K562 (cell line): ENCODE results near the gene ERAP2. TPM values are rescaled to one million over a fixed set of nuclear protein-coding genes. Genes with fewer than 3 reads are reported as not detected.

Experiments
- FOXA1 ChIP-seq: fragments of 450-650 bp; IDR thresholded peaks from 2 replicates; pipeline ENCODE4 v1.6.1; 2016; ENCODE audit warnings: mild to moderate bottlenecking, borderline replicate concordance
- ILK ChIP-seq: fragments of 450-650 bp; IDR thresholded peaks from 2 replicates; pipeline ENCODE4 v1.6.1; 2016; ENCODE audit warnings: missing genetic modification characterization, low read depth, mild to moderate bottlenecking, missing compliant biosample characterization, moderate library complexity, borderline replicate concordance
- SAP30 ChIP-seq: fragments of 200-600 bp; sonication (generic); IDR thresholded peaks from 2 replicates; pipeline ENCODE4 v1.6.1; 2012; ENCODE audit warnings: borderline replicate concordance, low read depth, mild to moderate bottlenecking, moderate library complexity, low read length, control low read depth, inconsistent platforms; ENCODE audit not compliant: insufficient read depth, poor library complexity, severe bottlenecking
- SMAD2 ChIP-seq: fragments of 150-350 bp; IDR thresholded peaks from 2 replicates; pipeline ENCODE4 v1.6.1; 2014; ENCODE audit warnings: low read depth, mild to moderate bottlenecking, low read length
- SUPT5H ChIP-seq: fragments of 450-650 bp; IDR thresholded peaks from 2 replicates; pipeline ENCODE4 v1.6.1; 2016
- ZNF324 ChIP-seq: fragments of 250-450 bp; sonication (Bioruptor Pico); IDR thresholded peaks from 2 replicates; pipeline ENCODE4 v1.4.0; 2020; ENCODE audit warnings: mild to moderate bottlenecking
- ZNF384 ChIP-seq: IDR thresholded peaks from 2 replicates; pipeline ENCODE4 v1.6.1; 2012; ENCODE audit warnings: low read depth, low read length, improper control_type of control experiment
- ZNF445 ChIP-seq: fragments of 250-450 bp; sonication (Bioruptor Pico); IDR thresholded peaks from 2 replicates; pipeline ENCODE4 v1.4.0; 2020; ENCODE audit warnings: low read depth, mild to moderate bottlenecking, moderate library complexity
- polyA plus RNA-seq, 8 experiments: library from polyadenylated mRNA; depleted of rRNA in 4 of 8; stranded (reverse) in 5 of 8; unstranded in 3 of 8; fragments of >200 nt; fragmentation: Nextera tagmentation in 2 of 8; fragmentation: Illumina TruSeq in 1 of 8; extraction: Ambion mirVana in 2 of 8; extraction: Trizol in 1 of 8; gene quantifications; 2 replicates each; pipeline versions ENCODE4 v1.2.1 to v1.2.3, GENCODE V29; 2011 to 2014; ENCODE audit warnings: inconsistent platforms in 1 of 8, missing spikeins in 1 of 8
- total RNA-seq, 7 experiments: library from RNA; depleted of rRNA in 6 of 7; stranded (reverse); fragments of >200 nt in 6 of 7; fragmentation: Illumina TruSeq in 2 of 7; extraction: Trizol in 2 of 7; gene quantifications; 2 replicates each; pipeline versions ENCODE4 v1.2.1 to v1.2.3, GENCODE V29; 2011 to 2021; ENCODE audit warnings: low replicate concordance in 1 of 7
- TF ChIP-seq, protein P1 (sequence below), 3 experiments: fragments of 200-800 bp in 1 of 3; sonication (Bioruptor generic) in 1 of 3; sonication (generic) in 1 of 3; formaldehyde crosslinking in 1 of 3; IDR thresholded peaks; 2 replicates each; pipeline versions ENCODE4 v1.6.1 to v1.8.0; 2016 to 2022; ENCODE audit warnings: mild to moderate bottlenecking in 2 of 3, missing compliant biosample characterization in 2 of 3, missing genetic modification characterization in 2 of 3, missing genetic modification reagents in 1 of 3
- TF ChIP-seq, protein P2 (sequence below): fragments of 250-450 bp; sonication (Bioruptor Pico); IDR thresholded peaks from 2 replicates; pipeline ENCODE4 v1.5.0; 2021; ENCODE audit warnings: mild to moderate bottlenecking, moderate library complexity
- TF ChIP-seq, protein P3 (sequence below): sonication (generic); formaldehyde crosslinking; IDR thresholded peaks from 2 replicates; pipeline ENCODE4 v1.5.0; 2020; ENCODE audit warnings: missing genetic modification reagents
- TF ChIP-seq, protein P4 (sequence below): fragments of 250-450 bp; sonication (Bioruptor Pico); IDR thresholded peaks from 2 replicates; pipeline ENCODE4 v1.5.0; 2020; ENCODE audit warnings: mild to moderate bottlenecking
- TF ChIP-seq, protein P5 (sequence below): sonication (generic); formaldehyde crosslinking; IDR thresholded peaks from 2 replicates; pipeline ENCODE4 v1.4.0; 2020; ENCODE audit warnings: mild to moderate bottlenecking, missing genetic modification reagents
- TF ChIP-seq, protein P6 (sequence below): fragments of 250-450 bp; sonication (Bioruptor Pico); IDR thresholded peaks from 2 replicates; pipeline ENCODE4 v1.4.0; 2020; ENCODE audit warnings: mild to moderate bottlenecking, moderate library complexity

Gene ERAP2
- total and polyA plus RNA-seq, 9 of the 15 experiments (the other 6 are each of a cell fraction or from before 2014, with no cell fraction given): 0.93 to 4.0 (median 2.1) TPM

DNA sequence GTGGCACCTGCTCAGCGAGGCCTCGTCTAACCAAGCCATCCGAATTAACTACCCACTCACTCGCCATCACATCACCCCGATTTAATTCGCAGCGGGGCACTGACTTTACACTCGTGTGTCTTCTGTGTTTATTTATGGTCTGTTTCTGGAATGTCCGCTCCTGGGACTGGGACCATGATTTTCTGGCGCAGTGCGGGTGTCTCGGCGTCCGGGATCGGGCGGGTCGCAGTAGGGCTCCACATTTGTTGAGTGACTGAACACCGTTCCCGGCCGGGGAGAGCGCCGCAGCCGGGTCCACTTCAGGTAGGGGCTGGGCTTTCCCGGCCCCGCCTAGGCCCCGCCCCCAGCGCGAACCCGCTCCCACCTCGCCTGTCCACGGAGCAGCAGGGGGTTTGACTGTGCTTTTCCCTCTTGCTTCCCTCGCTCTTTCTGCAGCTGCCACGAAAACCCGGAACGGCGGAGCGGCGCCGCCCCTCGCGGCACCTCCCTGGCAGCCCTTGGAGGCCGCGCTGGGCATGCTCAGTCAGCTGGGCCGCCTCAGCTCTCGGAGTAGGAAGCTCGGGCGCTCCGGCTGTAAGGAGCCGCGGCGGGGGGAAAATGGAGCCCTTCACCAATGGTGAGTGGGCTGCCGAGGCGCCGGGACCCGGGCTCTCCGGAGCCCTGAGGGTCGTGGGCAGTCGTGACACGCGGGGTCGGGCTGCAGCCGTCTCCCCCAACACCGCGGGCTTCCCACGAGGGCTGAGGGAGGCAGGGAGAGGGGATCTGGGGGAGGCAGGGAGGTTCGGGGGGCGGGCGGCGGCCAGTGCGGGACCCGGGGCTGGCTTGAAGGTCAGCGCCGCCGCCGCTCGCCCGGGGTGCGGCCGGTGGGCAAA, 59.5 kb downstream of the ERAP2 start, which contains the start of gene LNPEP (continued):
- TF ChIP-seq, protein P1, sequence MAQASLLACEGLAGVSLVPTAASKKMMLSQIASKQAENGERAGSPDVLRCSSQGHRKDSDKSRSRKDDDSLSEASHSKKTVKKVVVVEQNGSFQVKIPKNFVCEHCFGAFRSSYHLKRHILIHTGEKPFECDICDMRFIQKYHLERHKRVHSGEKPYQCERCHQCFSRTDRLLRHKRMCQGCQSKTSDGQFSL (CRISPR knock-in tag; IDR thresholded peaks at IDR 0.05): 0 out of 2 replicates have a peak, but pooled peaks have one; percentile 13
- TF ChIP-seq, protein P1 (tag; IDR thresholded peaks at IDR 0.05): no peak
- peak; percentile 34 for TF ChIP-seq SAP30
- TF ChIP-seq, protein P2, sequence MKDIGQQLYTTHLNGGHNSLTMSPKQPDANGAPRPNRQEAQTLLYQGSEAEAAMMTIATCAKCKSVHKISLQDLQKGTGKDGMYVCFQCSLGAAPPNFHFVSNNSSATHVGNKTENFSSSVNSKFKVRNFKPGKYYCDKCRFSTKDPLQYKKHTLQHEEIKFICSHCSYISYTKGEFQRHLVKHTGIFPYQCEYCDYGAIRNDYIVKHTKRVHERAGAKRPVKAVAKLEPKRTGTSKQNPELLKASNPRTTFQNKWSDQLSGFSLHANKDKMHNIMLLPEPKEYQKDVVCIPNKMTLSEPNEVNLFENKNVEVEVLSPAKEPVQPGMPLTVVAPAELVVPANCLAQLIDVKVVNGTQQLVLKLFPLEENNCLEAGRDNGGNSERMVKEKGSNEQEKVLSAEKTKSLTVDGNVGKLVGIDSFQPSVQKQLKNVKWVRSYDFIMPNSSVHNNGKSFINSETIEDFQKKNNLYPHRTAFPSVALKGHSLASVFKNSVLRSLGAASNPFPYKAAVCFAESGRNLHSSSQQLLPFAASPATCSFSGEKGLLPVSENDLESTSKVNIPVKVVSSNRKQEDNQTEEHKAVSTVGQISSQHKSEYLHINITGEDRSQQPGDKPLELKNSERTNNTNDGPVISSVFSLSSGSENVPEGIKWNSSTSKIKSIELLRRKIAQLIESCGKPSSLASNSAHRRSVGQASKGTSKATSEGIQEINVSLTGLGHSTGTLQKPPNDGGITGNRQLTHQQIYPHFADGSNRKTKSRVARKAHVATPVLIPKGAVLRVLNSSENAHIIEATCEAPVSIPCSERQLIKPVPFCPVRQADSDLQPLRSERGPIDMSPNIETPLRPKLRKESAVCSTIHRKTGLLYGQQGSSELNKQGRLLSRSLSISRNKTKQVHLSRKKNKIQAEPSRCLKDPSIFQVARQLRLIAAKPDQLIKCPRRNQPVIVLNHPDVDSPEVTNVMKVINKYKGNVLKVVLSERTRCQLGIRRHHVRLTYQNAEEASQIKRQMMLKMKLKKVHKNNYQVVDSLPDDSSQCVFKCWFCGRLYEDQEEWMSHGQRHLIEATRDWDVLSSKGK (CRISPR knock-in tag): no peak
- peak; percentile 47 for TF ChIP-seq SUPT5H
- no peak for TF ChIP-seq ZNF324
- TF ChIP-seq ZNF445 (CRISPR knock-in tag): no peak
- TF ChIP-seq, protein P3, sequence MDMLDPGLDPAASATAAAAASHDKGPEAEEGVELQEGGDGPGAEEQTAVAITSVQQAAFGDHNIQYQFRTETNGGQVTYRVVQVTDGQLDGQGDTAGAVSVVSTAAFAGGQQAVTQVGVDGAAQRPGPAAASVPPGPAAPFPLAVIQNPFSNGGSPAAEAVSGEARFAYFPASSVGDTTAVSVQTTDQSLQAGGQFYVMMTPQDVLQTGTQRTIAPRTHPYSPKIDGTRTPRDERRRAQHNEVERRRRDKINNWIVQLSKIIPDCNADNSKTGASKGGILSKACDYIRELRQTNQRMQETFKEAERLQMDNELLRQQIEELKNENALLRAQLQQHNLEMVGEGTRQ (CRISPR knock-in tag): no peak
- TF ChIP-seq ZNF384: 0 out of 2 replicates have a peak, but pooled peaks have one; percentile 27
- TF ChIP-seq SMAD2: no peak
- TF ChIP-seq ILK (tag): no peak
- no peak for TF ChIP-seq FOXA1
- TF ChIP-seq, protein P4, sequence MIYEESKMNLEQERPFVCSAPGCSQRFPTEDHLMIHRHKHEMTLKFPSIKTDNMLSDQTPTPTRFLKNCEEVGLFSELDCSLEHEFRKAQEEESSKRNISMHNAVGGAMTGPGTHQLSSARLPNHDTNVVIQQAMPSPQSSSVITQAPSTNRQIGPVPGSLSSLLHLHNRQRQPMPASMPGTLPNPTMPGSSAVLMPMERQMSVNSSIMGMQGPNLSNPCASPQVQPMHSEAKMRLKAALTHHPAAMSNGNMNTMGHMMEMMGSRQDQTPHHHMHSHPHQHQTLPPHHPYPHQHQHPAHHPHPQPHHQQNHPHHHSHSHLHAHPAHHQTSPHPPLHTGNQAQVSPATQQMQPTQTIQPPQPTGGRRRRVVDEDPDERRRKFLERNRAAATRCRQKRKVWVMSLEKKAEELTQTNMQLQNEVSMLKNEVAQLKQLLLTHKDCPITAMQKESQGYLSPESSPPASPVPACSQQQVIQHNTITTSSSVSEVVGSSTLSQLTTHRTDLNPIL: no peak
- TF ChIP-seq, protein P5, sequence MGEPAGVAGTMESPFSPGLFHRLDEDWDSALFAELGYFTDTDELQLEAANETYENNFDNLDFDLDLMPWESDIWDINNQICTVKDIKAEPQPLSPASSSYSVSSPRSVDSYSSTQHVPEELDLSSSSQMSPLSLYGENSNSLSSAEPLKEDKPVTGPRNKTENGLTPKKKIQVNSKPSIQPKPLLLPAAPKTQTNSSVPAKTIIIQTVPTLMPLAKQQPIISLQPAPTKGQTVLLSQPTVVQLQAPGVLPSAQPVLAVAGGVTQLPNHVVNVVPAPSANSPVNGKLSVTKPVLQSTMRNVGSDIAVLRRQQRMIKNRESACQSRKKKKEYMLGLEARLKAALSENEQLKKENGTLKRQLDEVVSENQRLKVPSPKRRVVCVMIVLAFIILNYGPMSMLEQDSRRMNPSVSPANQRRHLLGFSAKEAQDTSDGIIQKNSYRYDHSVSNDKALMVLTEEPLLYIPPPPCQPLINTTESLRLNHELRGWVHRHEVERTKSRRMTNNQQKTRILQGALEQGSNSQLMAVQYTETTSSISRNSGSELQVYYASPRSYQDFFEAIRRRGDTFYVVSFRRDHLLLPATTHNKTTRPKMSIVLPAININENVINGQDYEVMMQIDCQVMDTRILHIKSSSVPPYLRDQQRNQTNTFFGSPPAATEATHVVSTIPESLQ (CRISPR knock-in tag): peak; percentile 87
- TF ChIP-seq, protein P6, sequence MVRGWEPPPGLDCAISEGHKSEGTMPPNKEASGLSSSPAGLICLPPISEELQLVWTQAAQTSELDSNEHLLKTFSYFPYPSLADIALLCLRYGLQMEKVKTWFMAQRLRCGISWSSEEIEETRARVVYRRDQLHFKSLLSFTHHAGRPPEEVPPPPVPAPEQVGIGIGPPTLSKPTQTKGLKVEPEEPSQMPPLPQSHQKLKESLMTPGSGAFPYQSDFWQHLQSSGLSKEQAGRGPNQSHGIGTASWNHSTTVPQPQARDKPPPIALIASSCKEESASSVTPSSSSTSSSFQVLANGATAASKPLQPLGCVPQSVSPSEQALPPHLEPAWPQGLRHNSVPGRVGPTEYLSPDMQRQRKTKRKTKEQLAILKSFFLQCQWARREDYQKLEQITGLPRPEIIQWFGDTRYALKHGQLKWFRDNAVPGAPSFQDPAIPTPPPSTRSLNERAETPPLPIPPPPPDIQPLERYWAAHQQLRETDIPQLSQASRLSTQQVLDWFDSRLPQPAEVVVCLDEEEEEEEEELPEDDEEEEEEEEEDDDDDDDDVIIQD: no peak
